ENCODE data around the gene NACC2.

The NACC2 gene

GRCh38 chr9:135994501-135995192 is 100.4 kb downstream of the NACC2 start:
- DNase-seq (ENCODE audit: low read depth, low spot score): no peak

DNA sequence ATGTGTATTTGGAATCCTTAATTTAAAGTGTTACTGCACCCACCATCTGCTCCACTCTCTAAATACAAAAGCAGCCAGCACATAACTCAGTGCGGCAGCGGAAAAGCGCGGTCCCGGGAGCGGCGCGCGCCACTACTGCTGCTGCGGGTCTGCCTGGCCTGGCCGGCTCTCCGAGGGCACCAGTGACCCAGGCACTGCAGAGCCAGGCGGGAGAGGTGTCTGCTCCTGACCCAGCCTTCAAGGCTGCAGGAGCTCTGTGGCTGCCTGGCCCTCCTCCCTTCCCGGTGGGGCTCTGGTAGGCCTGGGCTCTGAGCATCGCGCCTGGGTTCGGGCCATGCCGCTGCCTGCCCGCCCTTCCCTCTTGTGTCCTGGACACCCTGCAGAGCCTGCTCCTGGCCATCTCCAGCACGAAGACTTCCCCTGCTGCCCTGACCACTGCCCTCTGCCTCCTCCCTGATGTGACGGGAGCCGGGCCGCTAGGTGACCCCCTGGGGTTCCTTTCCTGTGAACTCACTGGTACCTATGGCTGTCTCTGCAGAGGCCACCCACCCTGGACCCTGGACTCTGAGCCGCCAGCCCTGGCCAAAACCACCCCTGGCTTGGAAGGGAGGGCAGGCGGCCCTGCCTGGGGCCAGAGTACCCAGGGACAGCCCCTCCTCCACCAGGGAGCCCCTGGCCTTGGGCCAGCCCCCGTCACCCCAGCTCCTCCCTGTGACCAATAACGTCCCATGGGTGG is 101.2 kb downstream of the NACC2 start:
- no peak for DNase-seq (ENCODE audit: low read depth, low spot score)

GRCh38 chr9:135993409-135993742 is 101.7 kb downstream of the NACC2 start:
- no peak for DNase-seq (ENCODE audit: low read depth, low spot score)

DNA sequence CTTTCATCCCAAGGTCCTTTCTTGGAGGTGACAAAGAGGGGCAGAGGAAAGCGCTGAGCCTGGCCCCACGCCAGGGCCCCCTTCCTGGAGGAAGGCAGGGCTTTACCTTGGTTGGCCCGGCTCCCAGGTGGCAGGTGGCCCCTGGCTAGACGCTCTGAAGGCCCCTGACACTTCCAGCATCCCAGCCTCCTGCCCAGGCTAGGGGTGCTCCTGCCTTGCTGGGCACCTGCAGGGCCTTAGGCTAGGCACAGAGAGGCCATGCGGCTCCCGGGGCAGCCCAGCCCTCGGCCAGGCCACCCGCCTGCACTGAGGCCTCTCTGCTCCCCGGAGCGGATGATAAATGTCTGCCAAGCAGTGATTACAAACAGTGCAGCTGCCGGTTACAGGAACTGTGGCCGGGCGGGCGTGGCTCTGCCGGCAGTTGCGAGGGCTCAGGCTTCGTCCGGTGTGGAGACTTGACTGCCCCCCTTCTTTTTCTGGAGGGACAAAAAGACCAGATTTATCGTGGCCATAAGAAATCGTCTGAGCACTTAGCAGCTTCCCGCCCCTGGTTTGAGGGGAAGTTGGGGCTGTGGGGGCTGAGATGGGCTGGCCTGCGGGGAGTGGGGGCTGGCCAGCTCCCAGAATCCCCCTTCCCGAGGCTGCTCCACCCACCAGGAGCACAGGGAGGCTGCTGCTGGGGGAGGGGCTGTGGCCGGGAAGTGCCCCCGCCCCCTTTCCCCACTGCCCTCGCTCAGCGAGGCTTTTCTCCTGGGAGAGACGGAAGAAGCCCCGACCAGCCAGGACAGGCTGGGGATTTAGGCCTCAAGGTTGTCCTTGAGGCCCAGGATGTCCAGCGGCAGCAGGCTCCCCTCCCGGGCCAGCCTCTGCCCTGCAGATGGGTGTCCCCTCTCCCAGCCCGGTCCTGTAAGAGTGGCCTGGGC is 102.3 kb downstream of the NACC2 start:
- peak; percentile 87 for DNase-seq (ENCODE audit: low read depth, low spot score)

- no peak for DNase-seq (ENCODE audit: low read depth, low spot score)
Measured at GRCh38 chr9:135991771-135992170, 103.3 kb downstream of the NACC2 start.

GRCh38 chr9:135990468-135991429 is 104.3 kb downstream of the NACC2 start:
- peak; percentile 88 for DNase-seq (ENCODE audit: low read depth, low spot score)

DNA sequence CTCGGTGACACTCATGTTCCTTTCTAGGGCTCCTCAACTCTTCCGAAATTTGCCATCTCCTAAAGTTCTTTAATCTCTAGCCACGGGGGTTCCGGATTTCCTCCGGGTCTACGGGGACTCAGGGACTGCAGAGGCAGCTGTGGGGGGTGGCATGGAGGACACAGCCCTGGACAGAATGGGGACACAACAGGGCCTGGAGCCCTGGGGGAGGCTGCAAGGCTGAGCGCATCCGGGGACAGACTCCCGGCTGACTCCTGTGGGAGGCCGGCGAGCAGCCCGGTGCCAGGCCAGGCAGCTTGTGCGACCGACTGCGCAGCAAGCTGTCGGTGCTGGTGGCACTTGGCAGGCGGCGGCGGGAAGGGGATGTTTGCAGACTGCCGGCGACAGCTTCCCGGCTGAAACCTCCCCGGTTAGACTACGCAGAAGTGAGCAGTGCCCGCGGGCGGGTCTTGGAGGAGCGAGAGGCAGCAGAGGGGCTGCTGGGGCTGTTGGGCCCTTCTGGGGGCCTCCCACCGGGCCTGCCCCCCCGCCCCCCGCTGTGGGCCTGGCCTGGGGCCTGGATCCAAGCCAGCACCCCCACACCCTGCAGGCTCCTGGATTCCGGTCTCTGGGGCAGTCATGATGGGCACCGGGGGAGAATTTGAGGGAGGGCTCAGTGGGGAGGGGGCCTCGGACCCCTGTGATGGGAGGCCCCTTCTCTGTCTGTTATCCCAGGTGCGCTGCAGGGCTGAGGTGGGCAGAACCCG is 105.2 kb downstream of the NACC2 start:
- DNase-seq (ENCODE audit: low read depth, low spot score): no peak

DNA sequence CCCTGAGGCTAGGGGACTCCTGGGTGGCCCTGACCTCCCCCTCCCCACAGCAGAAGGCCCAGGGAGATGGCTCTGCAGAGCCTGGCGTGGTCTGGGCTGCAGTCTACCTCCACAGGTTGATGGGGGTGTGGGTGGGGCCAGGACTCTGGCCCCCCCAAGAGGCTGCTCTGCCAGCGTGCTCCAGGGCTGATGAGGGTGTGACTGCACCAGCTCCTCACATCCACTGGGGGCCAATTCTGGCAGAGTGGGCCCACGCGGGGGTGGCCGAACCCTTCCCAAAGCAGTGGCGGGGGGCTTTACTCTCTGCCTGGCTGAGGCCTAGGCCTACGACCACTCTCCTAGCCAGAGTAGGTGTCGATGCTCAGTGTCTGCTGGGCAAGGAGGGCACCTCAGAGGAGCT is 105.9 kb downstream of the NACC2 start:
- DNase-seq (ENCODE audit: low read depth, low spot score): no peak

DNA sequence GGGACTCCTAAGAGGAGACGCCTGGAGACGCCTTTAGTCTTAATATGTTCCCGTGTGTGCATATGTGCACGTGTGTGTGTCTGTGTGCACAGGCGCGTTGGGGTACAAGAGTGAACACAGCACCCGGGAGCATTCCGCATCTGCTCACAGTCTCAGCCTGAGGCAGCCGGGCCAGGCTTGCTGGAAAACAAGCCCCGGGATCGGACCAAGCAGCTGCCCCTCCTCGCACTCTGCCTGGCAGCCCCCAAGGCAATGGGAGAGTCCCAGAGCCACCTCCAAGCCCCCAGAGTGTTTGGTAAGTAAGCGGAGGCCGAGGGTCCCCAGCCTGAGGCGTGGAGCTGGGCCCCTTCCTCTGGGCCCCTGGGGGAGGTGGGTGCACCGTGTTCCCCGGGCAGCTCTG is 106.6 kb downstream of the NACC2 start:
- no peak for DNase-seq (ENCODE audit: low read depth, low spot score)

GRCh38 chr9:135987838-135988404 is 107.2 kb downstream of the NACC2 start:
- no peak for DNase-seq (ENCODE audit: low read depth, low spot score)

GRCh38 chr9:135986605-135987004 is 108.5 kb downstream of the NACC2 start:
- DNase-seq (ENCODE audit: low read depth, low spot score): no peak

- DNase-seq (ENCODE audit: low read depth, low spot score): no peak
Measured at GRCh38 chr9:135985889-135986288, 109.2 kb downstream of the NACC2 start.

DNA sequence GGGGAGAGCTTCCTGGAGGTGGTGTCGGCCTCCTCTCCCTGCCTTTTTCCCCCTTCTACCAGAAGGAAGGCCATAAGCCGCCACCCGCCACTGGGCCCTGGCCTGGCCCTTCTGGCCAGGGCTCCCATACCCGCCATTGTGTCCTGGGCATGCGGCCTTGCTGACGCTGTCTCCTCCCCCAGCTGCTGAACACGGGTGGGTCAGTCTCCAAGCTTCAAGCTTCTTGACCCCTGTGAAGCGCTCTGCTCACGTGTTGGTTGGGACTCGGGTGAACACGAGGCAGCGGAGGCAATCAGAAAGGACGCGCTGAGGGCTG is 109.7 kb downstream of the NACC2 start:
- DNase-seq (ENCODE audit: low read depth, low spot score): no peak

GRCh38 chr9:135984072-135984710 is 110.9 kb downstream of the NACC2 start:
- DNase-seq (ENCODE audit: low read depth, low spot score): no peak

- DNase-seq (ENCODE audit: low read depth, low spot score): no peak
Measured at GRCh38 chr9:135983208-135984071, 111.6 kb downstream of the NACC2 start.

DNA sequence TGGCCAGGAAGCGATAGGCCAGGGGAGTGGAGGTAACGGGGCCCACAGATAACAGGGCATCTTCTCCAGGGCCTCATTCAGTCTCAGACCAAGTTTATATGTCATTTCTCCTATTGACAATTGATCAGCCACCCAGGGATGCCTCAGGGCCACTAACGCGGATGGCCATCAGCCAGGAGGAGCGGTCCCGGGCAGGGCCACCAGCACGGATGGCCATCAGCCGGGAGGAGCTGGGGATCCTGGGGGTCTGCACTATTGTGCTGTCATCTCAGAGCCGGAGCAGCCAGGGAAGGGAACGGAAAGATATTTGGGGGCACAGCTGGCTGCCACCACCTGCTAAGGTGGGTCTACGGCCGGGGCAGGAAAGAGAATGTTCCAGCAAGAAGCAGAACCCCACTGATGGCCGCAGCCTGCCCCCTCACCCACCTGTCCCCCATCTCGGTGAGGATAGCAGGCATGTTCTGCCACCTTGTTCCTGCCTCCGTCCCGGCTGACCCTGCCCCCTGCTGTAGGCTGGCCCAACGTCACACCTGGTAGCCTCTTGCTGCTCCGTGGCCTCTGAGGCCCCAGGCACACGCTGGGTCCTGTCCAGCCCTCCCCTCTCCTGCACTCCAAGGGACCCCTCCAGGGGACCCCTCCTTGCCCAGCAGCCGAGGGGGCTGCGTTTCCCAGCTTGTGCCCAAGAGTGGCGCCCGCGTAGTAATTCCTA is 112.4 kb downstream of the NACC2 start:
- no peak for DNase-seq (ENCODE audit: low read depth, low spot score)

GRCh38 chr9:135980926-135981630 is 114.0 kb downstream of the NACC2 start:
- no peak for DNase-seq (ENCODE audit: low read depth, low spot score)
